Activated T-helper 9 cell treated with anti-CD3 and anti-CD28 coated beads, Interleukin-2, amount 50 U/mL, for 16 hours (primary cell): Measurements from ENCODE around the gene PIM1.

Source experiments
- DNase-seq: peaks from one replicate; pipeline ENCODE4 v3.0.0-alpha.2; 2020; ENCODE audit warnings: low read depth

Gene PIM1

GRCh38 chr6:37222125-37222967 is 52.4 kb downstream of the PIM1 start:
- DNase-seq = peak; percentile 40

- DNase-seq = no peak
Observed at GRCh38 chr6:37222992-37223391, 53.0 kb downstream of the PIM1 start.
